ENCODE data around the gene SAMHD1. TPM values are rescaled to one million over a fixed set of nuclear protein-coding genes. Genes with fewer than 3 reads are reported as not detected.

The SAMHD1 gene
- total and polyA plus RNA-seq, 2 of the 13 experiments (the other 11 are each of a cell fraction or from before 2014, with no cell fraction given) = 16.9 to 43.5 TPM

DNA sequence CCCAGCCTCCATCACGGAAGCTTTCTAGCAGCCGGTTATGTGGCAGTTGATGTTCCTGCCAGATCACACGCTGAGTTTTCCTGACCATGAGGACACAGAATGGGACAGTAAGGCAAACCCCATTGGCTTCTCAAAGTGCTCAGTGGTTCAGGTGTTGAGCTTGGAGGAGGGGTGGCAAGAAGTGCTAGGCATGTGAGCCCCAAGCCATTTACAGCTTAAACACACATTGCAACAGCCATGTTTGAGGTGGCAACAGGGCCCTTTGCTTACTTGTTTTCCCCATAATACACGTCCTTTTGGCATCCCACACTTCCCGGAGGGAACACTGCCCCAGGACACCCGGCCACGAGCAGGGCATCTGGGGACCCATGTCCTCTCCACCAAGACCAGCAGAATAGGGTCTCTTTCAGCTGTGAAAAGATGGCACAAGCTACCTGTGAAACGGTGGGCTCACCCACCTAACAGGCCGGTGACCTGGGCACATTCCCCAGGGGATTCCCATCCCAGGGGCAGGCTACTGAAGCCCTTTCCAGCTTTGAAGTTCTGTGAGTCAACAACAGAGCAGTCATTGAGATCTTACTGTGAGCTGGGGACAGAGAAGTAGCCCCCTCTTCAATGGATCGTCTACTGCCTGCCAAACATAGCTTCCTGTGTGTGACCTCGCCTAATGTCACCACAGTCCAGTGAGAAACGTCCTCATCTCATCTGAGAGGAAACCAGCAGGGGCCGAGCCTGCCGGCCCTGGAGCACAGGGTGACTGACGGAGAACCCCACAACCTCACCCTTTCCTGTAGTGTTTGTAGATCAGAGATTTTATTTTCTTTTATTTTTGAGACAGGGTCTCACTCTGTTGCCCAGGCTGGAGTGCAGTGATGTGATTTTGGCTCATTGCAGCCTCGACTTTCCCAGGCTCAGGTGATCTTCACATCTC is 79.6 kb downstream of the SAMHD1 start (continued):
- TF ChIP-seq ZNF468 (CRISPR knock-in tag; IDR thresholded peaks at IDR 0.05) = 0 out of 2 replicates have a peak, but pooled peaks have one; percentile 58
- TF ChIP-seq ZNF572 (CRISPR knock-in tag; IDR thresholded peaks at IDR 0.05) = 0 out of 2 replicates have a peak, but pooled peaks have one; percentile 33
- TF ChIP-seq MED1 (CRISPR knock-in tag; IDR thresholded peaks at IDR 0.05) = peak; percentile 66
- no peak for TF ChIP-seq PAX8 (CRISPR knock-in tag; IDR thresholded peaks at IDR 0.05; ENCODE audit: borderline replicate concordance)
- peak; percentile 42; the same call in 1 of the 2 replicates for TF ChIP-seq DMAP1 (CRISPR knock-in tag; IDR thresholded peaks at IDR 0.05)
- no peak for TF ChIP-seq ZKSCAN5 (CRISPR knock-in tag; IDR thresholded peaks at IDR 0.05)
- TF ChIP-seq, protein P1, sequence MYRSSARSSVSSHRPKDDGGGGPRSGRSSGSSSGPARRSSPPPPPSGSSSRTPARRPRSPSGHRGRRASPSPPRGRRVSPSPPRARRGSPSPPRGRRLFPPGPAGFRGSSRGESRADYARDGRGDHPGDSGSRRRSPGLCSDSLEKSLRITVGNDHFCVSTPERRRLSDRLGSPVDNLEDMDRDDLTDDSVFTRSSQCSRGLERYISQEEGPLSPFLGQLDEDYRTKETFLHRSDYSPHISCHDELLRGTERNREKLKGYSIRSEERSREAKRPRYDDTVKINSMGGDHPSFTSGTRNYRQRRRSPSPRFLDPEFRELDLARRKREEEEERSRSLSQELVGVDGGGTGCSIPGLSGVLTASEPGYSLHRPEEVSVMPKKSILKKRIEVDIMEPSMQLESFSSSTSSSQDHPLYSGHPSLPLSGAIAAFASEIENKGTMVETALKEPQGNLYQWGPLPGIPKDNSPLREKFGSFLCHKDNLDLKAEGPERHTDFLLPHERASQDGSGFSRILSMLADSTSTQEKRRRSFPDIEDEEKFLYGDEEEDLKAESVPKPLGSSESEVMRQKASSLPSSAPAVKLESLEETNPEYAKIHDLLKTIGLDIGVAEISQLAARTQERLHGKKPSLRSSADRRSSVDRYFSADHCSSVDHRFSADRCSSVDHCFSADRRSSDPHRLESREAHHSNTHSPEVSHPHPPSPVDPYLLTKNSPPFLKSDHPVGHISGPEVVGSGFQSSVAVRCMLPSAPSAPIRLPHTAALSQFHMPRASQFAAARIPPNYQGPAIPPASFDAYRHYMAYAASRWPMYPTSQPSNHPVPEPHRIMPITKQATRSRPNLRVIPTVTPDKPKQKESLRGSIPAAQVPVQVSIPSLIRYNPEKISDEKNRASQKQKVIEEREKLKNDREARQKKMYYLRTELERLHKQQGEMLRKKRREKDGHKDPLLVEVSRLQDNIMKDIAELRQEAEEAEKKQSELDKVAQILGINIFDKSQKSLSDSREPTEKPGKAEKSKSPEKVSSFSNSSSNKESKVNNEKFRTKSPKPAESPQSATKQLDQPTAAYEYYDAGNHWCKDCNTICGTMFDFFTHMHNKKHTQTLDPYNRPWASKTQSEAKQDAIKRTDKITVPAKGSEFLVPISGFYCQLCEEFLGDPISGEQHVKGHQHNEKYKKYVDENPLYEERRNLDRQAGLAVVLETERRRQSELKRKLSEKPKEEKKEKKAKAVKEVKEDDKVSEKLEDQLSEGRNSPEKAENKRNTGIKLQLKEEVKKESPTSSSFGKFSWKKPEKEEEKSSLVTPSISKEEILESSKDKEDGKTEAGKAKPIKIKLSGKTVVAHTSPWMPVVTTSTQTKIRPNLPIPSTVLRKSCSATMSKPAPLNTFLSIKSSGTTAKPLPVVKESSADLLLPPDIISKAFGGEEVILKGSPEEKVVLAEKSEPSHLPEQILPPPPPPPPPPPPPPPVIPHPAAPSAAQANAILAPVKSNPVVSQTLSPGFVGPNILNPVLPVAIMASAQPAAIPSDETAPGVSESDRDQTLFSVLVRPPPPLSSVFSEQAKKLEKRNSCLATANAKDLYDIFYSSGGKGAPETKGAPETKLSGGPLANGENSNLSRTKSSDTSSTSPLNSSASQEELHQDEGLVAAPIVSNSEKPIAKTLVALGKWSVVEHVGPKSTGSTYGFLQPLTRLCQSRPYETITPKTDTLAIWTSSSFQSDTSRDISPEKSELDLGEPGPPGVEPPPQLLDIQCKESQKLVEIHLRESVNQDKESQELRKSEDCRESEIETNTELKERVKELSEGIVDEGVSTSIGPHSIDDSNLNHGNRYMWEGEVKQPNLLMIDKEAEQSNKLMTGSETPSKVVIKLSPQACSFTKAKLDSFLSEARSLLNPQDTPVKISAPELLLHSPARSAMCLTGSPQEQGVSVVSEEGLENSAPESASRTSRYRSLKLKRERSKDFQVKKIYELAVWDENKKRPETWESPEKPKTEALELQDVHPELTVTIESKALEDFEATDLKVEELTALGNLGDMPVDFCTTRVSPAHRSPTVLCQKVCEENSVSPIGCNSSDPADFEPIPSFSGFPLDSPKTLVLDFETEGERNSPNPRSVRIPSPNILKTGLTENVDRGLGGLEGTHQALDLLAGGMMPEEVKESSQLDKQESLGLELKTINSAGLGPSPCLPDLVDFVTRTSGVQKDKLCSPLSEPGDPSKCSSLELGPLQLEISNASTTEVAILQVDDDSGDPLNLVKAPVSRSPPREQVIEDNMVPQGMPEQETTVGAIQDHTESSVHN (CRISPR knock-in tag; IDR thresholded peaks at IDR 0.05) = no peak; the same call in 1 of the 2 replicates
- TF ChIP-seq, protein P2, sequence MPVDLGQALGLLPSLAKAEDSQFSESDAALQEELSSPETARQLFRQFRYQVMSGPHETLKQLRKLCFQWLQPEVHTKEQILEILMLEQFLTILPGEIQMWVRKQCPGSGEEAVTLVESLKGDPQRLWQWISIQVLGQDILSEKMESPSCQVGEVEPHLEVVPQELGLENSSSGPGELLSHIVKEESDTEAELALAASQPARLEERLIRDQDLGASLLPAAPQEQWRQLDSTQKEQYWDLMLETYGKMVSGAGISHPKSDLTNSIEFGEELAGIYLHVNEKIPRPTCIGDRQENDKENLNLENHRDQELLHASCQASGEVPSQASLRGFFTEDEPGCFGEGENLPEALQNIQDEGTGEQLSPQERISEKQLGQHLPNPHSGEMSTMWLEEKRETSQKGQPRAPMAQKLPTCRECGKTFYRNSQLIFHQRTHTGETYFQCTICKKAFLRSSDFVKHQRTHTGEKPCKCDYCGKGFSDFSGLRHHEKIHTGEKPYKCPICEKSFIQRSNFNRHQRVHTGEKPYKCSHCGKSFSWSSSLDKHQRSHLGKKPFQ (CRISPR knock-in tag; IDR thresholded peaks at IDR 0.05; ENCODE audit: insufficient replicate concordance) = peak; percentile 41
- TF ChIP-seq SMAD1 (CRISPR knock-in tag; IDR thresholded peaks at IDR 0.05; ENCODE audit: borderline replicate concordance, low read depth) = no peak
- peak; percentile 17; the same call in 1 of the 2 replicates for TF ChIP-seq SRY (CRISPR knock-in tag; IDR thresholded peaks at IDR 0.05)
- TF ChIP-seq, protein P3, sequence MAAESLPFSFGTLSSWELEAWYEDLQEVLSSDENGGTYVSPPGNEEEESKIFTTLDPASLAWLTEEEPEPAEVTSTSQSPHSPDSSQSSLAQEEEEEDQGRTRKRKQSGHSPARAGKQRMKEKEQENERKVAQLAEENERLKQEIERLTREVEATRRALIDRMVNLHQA (CRISPR knock-in tag; IDR thresholded peaks at IDR 0.05) = no peak
- TF ChIP-seq, protein P4, sequence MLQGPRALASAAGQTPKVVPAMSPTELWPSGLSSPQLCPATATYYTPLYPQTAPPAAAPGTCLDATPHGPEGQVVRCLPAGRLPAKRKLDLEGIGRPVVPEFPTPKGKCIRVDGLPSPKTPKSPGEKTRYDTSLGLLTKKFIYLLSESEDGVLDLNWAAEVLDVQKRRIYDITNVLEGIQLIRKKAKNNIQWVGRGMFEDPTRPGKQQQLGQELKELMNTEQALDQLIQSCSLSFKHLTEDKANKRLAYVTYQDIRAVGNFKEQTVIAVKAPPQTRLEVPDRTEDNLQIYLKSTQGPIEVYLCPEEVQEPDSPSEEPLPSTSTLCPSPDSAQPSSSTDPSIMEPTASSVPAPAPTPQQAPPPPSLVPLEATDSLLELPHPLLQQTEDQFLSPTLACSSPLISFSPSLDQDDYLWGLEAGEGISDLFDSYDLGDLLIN (CRISPR knock-in tag; IDR thresholded peaks at IDR 0.05; ENCODE audit: borderline replicate concordance) = no peak
- no peak for TF ChIP-seq TBP (CRISPR knock-in tag; IDR thresholded peaks at IDR 0.05)
- no peak for TF ChIP-seq ESRRA (CRISPR knock-in tag; IDR thresholded peaks at IDR 0.05; ENCODE audit: low read depth)
- TF ChIP-seq POLR2G (IDR thresholded peaks at IDR 0.05; ENCODE audit: low read depth, low read length) = no peak
